Fibroblast of the aortic adventitia (primary cell): ENCODE data around the gene C1orf94. TPM values are rescaled to one million over a fixed set of nuclear protein-coding genes. Genes with fewer than 3 reads are reported as not detected.
A peak's percentile ranks its signal among the peaks of the same experiment; 100 is the strongest.

Experiments
- DNase-seq: peaks from one replicate; pipeline ENCODE4 v3.0.0-alpha.2; 2010; ENCODE audit warnings: low read depth
- H3K4me3 ChIP-seq: 2 replicates; pipeline ENCODE4 v1.5.1; 2011; ENCODE audit warnings: low read depth, mild to moderate bottlenecking, control low read depth, low read length, moderate library complexity
- CTCF ChIP-seq: IDR thresholded peaks from 2 replicates; pipeline ENCODE4 v1.5.1; 2011; ENCODE audit warnings: mild to moderate bottlenecking, low read length, control low read depth, inconsistent platforms; ENCODE audit not compliant: insufficient read depth
- total RNA-seq: library from RNA; depleted of rRNA; stranded (reverse); fragments of >200 nt; gene quantifications from 2 replicates; pipeline ENCODE4 v1.2.3, GENCODE V29; 2012; ENCODE audit warnings: low replicate concordance

C1orf94 gene
- total RNA-seq, 1 donor: not detected

- H3K4me3 ChIP-seq: no peak overlapping the region
- DNase-seq: peak; percentile 91
- no peak for TF ChIP-seq CTCF
Observed at GRCh38 chr1:34268311-34268954, 91.7 kb downstream of the C1orf94 start.

Other genes with a start within 250 kb of the C1orf94 start
- gene CSMD2, start 11.7 kb upstream of the C1orf94 start, total RNA-seq: 0.82 and 6.6 TPM in 2 replicates